ENCODE results near the gene UQCRFS1. TPM values are rescaled to one million over a fixed set of nuclear protein-coding genes. Genes with fewer than 3 reads are reported as not detected.
"Not testable (repeated sequence)": the region's sequence is repeated elsewhere in the genome, so short reads cannot be mapped to it uniquely, and the experiment has no call there.

Gene UQCRFS1
- total and polyA plus RNA-seq, 12 donors = 13.0 to 131 (median 54.4) TPM

GRCh38 chr19:29207403-29208187, 5.4 kb downstream of the UQCRFS1 start:
- intact Hi-C loops (cut with DNase I); H3K4me3 ChIP-seq; H3K27ac ChIP-seq; H3K27me3 ChIP-seq; H3K9me3 ChIP-seq (replicated peaks in 1 of 3): not testable (repeated sequence)
- H3K36me3 ChIP-seq (replicated peaks in 1 of 2) = peaks cover 0 to 18% of the 10 kb centered on the region in 2 donors
- WGBS, 4 donors = 87 to 97% (median 92%) methylated on average over 10 to 13 of the region's 14 CpGs
- DNase-seq = peak in 1 of 7 donors; percentile 35
- H3K4me1 ChIP-seq (replicated peaks in 1 of 2) = peaks cover 0 to 26% of the 10 kb centered on the region in 2 donors

GRCh38 chr19:29206453-29206852, 6.5 kb downstream of the UQCRFS1 start:
- WGBS, 4 donors = 76 to 98% (median 92%) methylated on average over 3 of the region's 3 CpGs
- no peak for TF ChIP-seq CTCF (IDR thresholded peaks at IDR 0.05)
- TF ChIP-seq POLR2A (IDR thresholded peaks at IDR 0.05) = no peak
- intact Hi-C loops (cut with DNase I) = no loop called here
- Histone ChIP-seq H3K36me3 (replicated peaks in 1 of 2) (peaks cover 0 to 18% of the 10 kb centered on the region in 2 donors), H3K4me3 (no peak overlapping the region), H3K9me3 (replicated peaks in 1 of 3) (no peaks in the 10 kb centered on the region), H3K27me3 (no peaks in the 10 kb centered on the region), H3K4me1 (replicated peaks in 1 of 2) (peaks cover 0 to 20% of the 10 kb centered on the region in 2 donors), H3K27ac (no peak overlapping the region)
- DNase-seq = no peak

- Histone ChIP-seq H3K27ac (no peak overlapping the region), H3K4me3 (no peak overlapping the region), H3K36me3 (replicated peaks in 1 of 2) (peaks cover 0 to 13% of the 10 kb centered on the region in 2 donors), H3K9me3 (replicated peaks in 1 of 3) (no peaks in the 10 kb centered on the region), H3K4me1 (replicated peaks in 1 of 2) (no peaks in the 10 kb centered on the region), H3K27me3 (no peaks in the 10 kb centered on the region)
- intact Hi-C loops (cut with DNase I) = no loop called here
- TF ChIP-seq POLR2A (IDR thresholded peaks at IDR 0.05) = no peak
- no peak for TF ChIP-seq CTCF (IDR thresholded peaks at IDR 0.05)
- no peak for DNase-seq
- WGBS, 4 donors = 89 to 94% (median 94%) methylated on average over 2 of the region's 2 CpGs
Observed at GRCh38 chr19:29202281-29202680, 10.7 kb downstream of the UQCRFS1 start.

- no peak for TF ChIP-seq CTCF (IDR thresholded peaks at IDR 0.05)
- TF ChIP-seq POLR2A (IDR thresholded peaks at IDR 0.05) = no peak
- no peaks in the 10 kb centered on the region for H3K9me3 ChIP-seq (replicated peaks in 1 of 3)
- H3K27me3 ChIP-seq = no peaks in the 10 kb centered on the region
- H3K36me3 ChIP-seq (replicated peaks in 1 of 2) = peaks cover 0 to 10% of the 10 kb centered on the region in 2 donors
- 92 to 94% (median 93%) methylated on average over 2 of the region's 2 CpGs for WGBS, 4 donors
- no peak for DNase-seq
- intact Hi-C loops (cut with DNase I) = no loop called here
- H3K4me3 ChIP-seq = no peak overlapping the region
- no peak overlapping the region for H3K27ac ChIP-seq
- H3K4me1 ChIP-seq (replicated peaks in 1 of 2) = no peaks in the 10 kb centered on the region
Observed at GRCh38 chr19:29201855-29202254, 11.1 kb downstream of the UQCRFS1 start.

- Histone ChIP-seq H3K27me3 (no peaks in the 10 kb centered on the region), H3K4me3 (no peak overlapping the region), H3K9me3 (replicated peaks in 1 of 3) (no peaks in the 10 kb centered on the region), H3K4me1 (replicated peaks in 1 of 2) (no peaks in the 10 kb centered on the region), H3K27ac (no peak overlapping the region), H3K36me3 (replicated peaks in 1 of 2) (no peaks in the 10 kb centered on the region)
- no peak for DNase-seq
- 33 to 47% (median 42%) methylated on average over 2 of the region's 2 CpGs for WGBS, 4 donors
- intact Hi-C loops (cut with DNase I) = no loop called here
- no peak for TF ChIP-seq CTCF (IDR thresholded peaks at IDR 0.05)
- TF ChIP-seq POLR2A (IDR thresholded peaks at IDR 0.05) = no peak
Observed at GRCh38 chr19:29194658-29195057, 18.3 kb downstream of the UQCRFS1 start.
